Smooth muscle cell (in vitro differentiated cells): Measurements from ENCODE around the gene HIBCH. TPM values are rescaled to one million over a fixed set of nuclear protein-coding genes. Genes with fewer than 3 reads are reported as not detected.

Experiments used
- DNase-seq: peaks from one replicate; lab custom pipeline; 2025; ENCODE audit not compliant: unreplicated experiment; lab: John Stamatoyannopoulos, UW
- H2AFZ ChIP-seq: fragments of 200-600 bp; sonication (generic); 2 replicates; pipeline ENCODE4 v1.6.0; 2016; ENCODE audit warnings: antibody characterized with exemption, low read depth, mild to moderate bottlenecking
- H3F3A ChIP-seq: fragments of 200-600 bp; sonication (generic); 2 replicates; pipeline ENCODE4 v1.6.0; 2017; ENCODE audit warnings: antibody characterized with exemption, low read depth
- H3K27ac ChIP-seq: fragments of 200-600 bp; sonication (generic); 2 replicates; pipeline ENCODE4 v1.5.1; 2016; ENCODE audit warnings: low read depth, mild to moderate bottlenecking
- H3K27me3 ChIP-seq: fragments of 200-600 bp; sonication (generic); 2 replicates; pipeline ENCODE4 v1.6.1; 2016; ENCODE audit warnings: low read depth, mild to moderate bottlenecking
- H3K36me3 ChIP-seq: fragments of 200-600 bp; sonication (generic); 2 replicates; pipeline ENCODE4 v1.5.1; 2016; ENCODE audit warnings: low read depth
- H3K4me1 ChIP-seq: fragments of 200-600 bp; sonication (generic); 2 replicates; pipeline ENCODE4 v1.5.1; 2016; ENCODE audit warnings: low read depth
- H3K4me2 ChIP-seq: fragments of 200-600 bp; sonication (generic); 2 replicates; pipeline ENCODE4 v1.6.0; 2016; ENCODE audit warnings: mild to moderate bottlenecking
- H3K4me3 ChIP-seq: fragments of 200-600 bp; sonication (generic); 2 replicates; pipeline ENCODE4 v1.5.1; 2016; ENCODE audit warnings: mild to moderate bottlenecking
- H3K79me2 ChIP-seq: fragments of 200-600 bp; sonication (generic); 2 replicates; pipeline ENCODE4 v1.6.0; 2016; ENCODE audit warnings: low read depth, mild to moderate bottlenecking
- H3K9ac ChIP-seq: fragments of 200-600 bp; sonication (generic); 2 replicates; pipeline ENCODE4 v1.6.0; 2016; ENCODE audit warnings: low read depth
- H3K9me3 ChIP-seq: fragments of 200-600 bp; sonication (generic); replicated peaks from 2 replicates; pipeline ENCODE4 v1.5.1; 2016; ENCODE audit warnings: low read depth
- H4K20me1 ChIP-seq: fragments of 200-600 bp; sonication (generic); 2 replicates; pipeline ENCODE4 v1.6.0; 2016; ENCODE audit warnings: low read depth
- CTCF ChIP-seq: fragments of 200-600 bp; sonication (generic); IDR thresholded peaks from 2 replicates; pipeline ENCODE4 v1.5.1; 2017; ENCODE audit warnings: borderline replicate concordance, mild to moderate bottlenecking, antibody characterized with exemption; ENCODE audit not compliant: insufficient read depth, poor library complexity, severe bottlenecking
- WGBS: methylation state at CpG from one replicate; pipeline ENCODE4 v1.1.7; 2016; ENCODE audit warnings: low lambda C conversion rate; 5-methylcytosine and 5-hydroxymethylcytosine counted together
- polyA plus RNA-seq: library from polyadenylated mRNA; unstranded; fragments of >200 nt; fragmentation: Nextera tagmentation; extraction: Ambion mirVana; gene quantifications from 2 replicates; pipeline ENCODE4 v1.2.1, GENCODE V29; 2016
- total RNA-seq: library from RNA; depleted of rRNA; stranded (reverse); fragments of >200 nt; gene quantifications from 2 replicates; pipeline ENCODE4 v1.2.3, GENCODE V29; 2014

The HIBCH gene
- total and polyA plus RNA-seq, 2 experiments from 2014 or later: 16.6 to 18.1 TPM

DNA sequence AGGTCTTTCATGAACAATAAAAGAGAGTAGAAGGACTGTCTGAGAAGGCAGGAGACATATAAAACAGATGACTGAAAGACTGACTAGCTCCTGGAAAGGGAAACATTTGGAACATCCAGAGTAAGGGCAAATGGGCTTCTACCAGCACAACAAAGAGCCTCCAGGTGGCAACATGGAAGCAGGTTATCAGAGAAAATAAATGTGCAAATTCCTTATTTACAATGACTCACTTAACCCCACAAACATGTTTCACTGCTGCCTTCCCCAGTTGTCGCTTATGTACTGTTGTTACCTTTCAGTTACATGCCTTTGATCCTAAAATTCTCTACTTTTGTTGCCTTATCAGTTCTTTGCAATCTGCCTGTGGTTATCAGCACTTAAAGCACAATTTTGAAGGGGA lies 117.0 kb downstream of the HIBCH start:
- Histone ChIP-seq H3K4me1 (no peaks in the 10 kb centered on the region), H3K27me3 (no peaks in the 10 kb centered on the region), H3K9me3 (no peaks in the 10 kb centered on the region), H3K36me3 (no peaks in the 10 kb centered on the region), H3K9ac (no peak overlapping the region), H3F3A (no peaks in the 10 kb centered on the region), H3K79me2 (no peaks in the 10 kb centered on the region), H3K27ac (no peak overlapping the region), H3K4me2 (no peak overlapping the region), H4K20me1 (no peaks in the 10 kb centered on the region), H2AFZ (no peak overlapping the region), H3K4me3 (no peak overlapping the region)
- no peak for TF ChIP-seq CTCF
- 96% methylated on average over 1 of the region's 1 CpG for WGBS
- no peak for DNase-seq

DNA sequence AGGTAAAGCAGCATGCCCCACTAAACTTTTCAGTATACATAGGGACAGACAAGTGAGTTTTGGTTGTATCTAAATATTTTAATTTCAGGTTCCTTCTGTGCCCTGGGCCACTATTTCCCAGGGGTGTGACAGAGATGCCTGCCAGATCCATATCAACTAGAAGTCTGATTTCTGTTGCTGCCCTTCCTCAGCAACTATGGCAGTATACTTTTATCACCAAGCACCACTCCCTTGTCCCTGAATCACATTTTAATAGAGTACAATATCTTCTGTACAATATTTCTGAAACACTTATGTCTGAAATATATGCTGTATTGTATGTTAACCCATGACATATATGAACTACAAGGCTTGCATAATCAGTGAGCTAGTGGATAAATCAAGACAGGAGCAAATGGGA lies 117.6 kb downstream of the HIBCH start:
- Histone ChIP-seq H3K36me3 (no peaks in the 10 kb centered on the region), H3F3A (no peaks in the 10 kb centered on the region), H3K79me2 (no peaks in the 10 kb centered on the region), H3K9ac (no peak overlapping the region), H2AFZ (no peak overlapping the region), H3K9me3 (no peaks in the 10 kb centered on the region), H3K4me2 (no peak overlapping the region), H4K20me1 (no peaks in the 10 kb centered on the region), H3K27me3 (no peaks in the 10 kb centered on the region), H3K4me3 (no peak overlapping the region), H3K27ac (no peak overlapping the region), H3K4me1 (no peaks in the 10 kb centered on the region)
- no peak for DNase-seq
- TF ChIP-seq CTCF: no peak

DNA sequence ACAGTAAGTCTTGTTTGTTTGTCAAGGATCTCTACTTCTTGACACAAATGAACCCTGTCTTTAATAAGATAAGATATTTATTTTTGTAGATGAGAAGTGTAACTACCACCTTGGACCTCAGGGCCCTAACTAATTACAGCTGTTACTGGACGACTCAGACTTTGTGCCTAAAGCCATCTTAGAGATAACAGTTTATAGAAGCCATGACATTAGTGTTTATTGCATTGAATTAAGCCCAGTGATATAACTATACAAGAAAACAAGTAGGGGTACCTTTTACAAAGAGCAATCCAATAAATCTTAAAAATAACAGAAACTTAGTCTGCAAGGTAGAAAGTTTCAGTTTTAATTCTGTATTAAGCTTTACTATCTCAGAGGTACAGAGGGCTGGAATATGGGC lies 119.0 kb downstream of the HIBCH start:
- Histone ChIP-seq H2AFZ (no peak overlapping the region), H3K27ac (no peak overlapping the region), H3K9me3 (no peaks in the 10 kb centered on the region), H4K20me1 (no peaks in the 10 kb centered on the region), H3K4me1 (no peaks in the 10 kb centered on the region), H3K9ac (no peak overlapping the region), H3K4me2 (no peak overlapping the region), H3F3A (no peaks in the 10 kb centered on the region), H3K36me3 (no peaks in the 10 kb centered on the region), H3K27me3 (no peaks in the 10 kb centered on the region), H3K79me2 (no peaks in the 10 kb centered on the region), H3K4me3 (no peak overlapping the region)
- WGBS: 3% methylated on average over 1 of the region's 1 CpG
- no peak for DNase-seq
- no peak for TF ChIP-seq CTCF

- H3K36me3 ChIP-seq: no peaks in the 10 kb centered on the region
- no peak for DNase-seq
- no peak overlapping the region for H3K27ac ChIP-seq
- H3K4me3 ChIP-seq: no peak overlapping the region
- H3K79me2 ChIP-seq: no peaks in the 10 kb centered on the region
- no peaks in the 10 kb centered on the region for H3K9me3 ChIP-seq
- no peaks in the 10 kb centered on the region for H3K4me1 ChIP-seq
- no peaks in the 10 kb centered on the region for H3F3A ChIP-seq
- no peak overlapping the region for H3K4me2 ChIP-seq
- H2AFZ ChIP-seq: no peak overlapping the region
- H4K20me1 ChIP-seq: no peaks in the 10 kb centered on the region
- no peak overlapping the region for H3K9ac ChIP-seq
- no peaks in the 10 kb centered on the region for H3K27me3 ChIP-seq
- no peak for TF ChIP-seq CTCF
- 92% methylated on average over 1 of the region's 1 CpG for WGBS
Observed at GRCh38 chr2:190199530-190199929, 120.1 kb downstream of the HIBCH start.
